NCI-H446 treated with DMSO at 0.1 percent for 48 hours (cell line): Measurements from ENCODE around the gene NBEAL2.

Experiments used
- DNase-seq: peaks from one replicate; lab custom pipeline; 2025; lab: John Stamatoyannopoulos, UW

NBEAL2 gene

DNA sequence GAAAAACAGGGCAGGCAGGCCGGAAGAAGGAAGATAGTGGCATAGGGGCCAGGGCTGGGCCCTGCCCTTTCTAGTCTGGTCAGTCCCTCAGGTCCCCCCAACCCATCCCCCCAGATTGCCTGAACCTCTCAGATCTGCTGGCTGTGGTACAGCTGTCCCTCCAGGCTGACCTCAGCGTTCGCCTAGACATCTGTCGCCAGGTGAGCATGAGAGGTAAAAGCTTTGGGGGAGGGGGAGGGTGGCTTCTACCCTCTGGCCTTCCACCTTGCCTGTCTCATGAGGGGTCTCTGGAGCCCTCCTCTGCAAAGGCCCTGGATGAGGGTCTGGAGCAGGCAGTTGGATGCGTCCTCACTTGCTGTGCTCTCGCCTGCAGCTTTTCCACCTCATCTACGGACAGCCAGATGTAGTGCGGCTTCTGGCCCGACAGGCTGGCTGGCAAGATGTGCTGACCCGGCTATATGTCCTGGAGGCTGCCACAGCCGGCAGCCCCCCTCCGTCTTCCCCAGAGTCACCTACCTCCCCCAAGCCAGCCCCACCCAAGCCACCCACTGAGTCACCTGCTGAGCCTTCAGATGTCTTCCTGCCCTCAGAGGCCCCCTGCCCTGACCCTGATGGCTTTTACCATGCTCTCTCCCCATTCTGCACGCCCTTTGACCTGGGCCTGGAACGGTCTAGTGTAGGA lies 20.2 kb downstream of the NBEAL2 start:
- no peak for DNase-seq

DNA sequence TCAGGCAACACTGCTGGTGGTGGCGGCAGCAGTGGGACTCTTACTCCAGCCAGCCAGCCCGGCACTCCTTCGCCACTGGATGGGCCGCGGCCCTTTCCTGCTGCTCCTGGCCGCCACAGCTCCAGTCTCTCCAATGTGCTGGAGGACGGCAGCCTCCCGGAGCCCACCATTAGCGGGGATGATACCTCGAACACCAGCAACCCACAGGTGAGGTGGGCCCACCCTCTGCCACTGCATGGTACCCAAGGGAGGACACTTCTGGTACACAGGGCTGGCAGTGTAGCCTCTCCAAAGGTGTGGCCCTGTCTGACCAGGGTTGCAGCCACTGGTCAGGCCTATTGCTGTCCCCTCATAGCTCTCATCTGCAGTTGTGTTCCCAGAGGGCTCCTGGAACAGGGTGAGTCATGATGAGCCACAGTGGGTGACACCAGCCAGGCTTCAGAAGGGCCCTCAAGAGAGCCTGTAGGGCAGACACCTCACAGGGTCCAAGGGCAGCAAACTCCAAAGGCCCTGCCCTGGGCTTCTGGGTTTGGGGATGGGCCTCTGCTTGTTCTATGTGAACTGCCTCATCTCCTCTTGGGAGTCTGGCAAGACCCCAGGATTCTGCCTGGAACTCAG lies 20.8 kb downstream of the NBEAL2 start:
- no peak for DNase-seq

DNA sequence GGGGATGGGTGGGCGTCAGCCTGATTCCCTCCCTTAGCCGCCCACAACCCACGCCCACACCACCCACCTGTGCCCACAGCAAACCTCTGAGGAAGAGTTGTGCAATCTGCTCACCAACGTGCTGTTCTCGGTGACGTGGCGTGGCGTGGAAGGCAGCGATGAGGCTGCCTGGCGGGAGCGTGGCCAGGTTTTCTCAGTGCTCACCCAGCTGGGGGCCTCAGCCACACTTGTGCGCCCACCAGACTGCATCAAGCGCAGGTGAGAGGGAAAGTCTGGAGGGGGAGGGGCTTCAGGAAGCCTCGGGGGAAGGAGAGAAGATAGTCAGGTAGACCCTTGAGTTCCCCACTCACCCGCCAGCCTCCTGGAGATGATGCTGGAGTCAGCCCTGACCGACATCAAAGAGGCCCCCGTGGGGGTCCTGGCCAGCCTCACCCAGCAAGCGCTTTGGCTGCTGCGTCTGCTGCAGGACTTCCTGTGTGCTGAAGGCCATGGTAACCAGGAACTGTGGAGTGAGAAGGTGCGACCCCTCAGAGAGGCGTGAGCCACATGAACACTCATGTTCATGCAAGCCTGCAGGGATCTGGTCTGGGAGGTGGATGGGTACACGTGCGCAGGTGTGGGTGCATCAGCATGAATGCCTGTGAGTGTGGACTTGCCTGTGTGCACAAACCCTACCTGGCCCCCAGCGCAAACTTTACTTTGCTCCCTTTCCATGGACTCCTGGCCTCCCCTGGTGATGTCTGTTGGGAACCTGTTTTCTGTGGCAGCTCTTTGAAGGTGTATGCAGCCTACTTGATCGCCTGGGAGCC lies 21.7 kb downstream of the NBEAL2 start:
- no peak for DNase-seq

DNA sequence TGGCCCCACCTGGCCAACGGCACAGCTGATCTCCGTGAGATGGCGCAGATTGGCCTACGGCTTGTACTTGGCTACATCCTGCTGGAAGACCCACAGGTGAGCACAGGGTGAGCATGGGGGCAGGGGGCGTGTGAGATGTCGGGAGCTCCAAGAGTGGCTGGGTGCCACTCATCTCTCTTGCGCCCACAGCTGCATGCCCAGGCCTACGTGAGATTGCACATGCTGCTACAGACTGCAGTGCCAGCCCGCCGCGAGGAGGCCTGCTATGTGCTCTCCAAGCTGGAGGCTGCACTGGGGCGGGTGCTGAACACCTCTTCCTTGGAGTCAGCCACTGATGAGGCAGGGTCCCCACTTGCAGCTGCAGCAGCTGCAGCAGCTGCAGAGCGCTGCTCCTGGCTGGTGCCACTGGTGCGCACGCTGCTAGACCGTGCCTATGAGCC lies 22.3 kb downstream of the NBEAL2 start:
- DNase-seq: no peak

DNA sequence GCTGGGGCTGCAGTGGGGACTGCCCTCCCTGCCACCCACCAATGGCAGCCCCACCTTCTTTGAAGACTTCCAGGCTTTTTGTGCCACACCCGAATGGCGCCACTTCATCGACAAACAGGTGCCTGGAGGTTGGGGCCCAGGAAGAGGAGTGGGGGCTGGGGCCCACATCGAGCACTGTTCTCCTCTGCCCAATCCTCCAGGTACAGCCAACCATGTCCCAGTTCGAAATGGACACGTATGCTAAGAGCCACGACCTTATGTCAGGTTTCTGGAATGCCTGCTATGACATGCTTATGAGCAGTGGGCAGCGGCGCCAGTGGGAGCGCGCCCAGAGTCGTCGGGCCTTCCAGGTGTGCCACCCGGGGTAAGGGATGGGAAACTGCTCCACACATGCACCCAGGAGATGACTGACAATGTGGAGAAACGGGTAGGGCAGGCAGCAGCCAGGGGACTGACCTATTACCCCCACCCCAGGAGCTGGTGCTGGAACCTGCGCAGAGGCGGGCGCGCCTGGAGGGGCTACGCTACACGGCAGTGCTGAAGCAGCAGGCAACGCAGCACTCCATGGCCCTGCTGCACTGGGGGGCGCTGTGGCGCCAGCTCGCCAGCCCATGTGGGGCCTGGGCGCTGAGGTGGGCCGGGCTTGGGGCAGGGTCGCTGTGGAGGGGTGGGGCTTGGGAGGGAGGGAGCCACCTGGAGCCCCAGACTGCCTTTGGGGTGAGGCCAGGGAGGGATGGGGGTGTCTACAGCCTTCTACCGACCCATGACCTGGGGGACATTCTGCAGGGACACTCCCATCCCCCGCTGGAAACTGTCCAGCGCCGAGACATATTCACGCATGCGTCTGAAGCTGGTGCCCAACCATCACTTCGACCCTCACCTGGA lies 22.9 kb downstream of the NBEAL2 start:
- no peak for DNase-seq

DNA sequence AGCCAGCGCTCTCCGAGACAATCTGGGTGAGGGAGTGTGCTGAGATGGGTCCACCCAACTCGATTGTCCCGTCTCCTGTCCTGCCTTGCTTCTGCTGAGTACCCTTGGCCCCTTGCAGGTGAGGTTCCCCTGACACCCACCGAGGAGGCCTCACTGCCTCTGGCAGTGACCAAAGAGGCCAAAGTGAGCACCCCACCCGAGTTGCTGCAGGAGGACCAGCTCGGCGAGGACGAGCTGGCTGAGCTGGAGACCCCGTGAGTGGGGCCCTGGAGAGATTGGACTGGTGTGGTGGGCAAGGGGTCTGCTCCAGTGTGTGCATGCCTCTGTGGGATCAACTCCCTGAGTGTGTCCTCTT lies 23.6 kb downstream of the NBEAL2 start:
- no peak for DNase-seq

DNA sequence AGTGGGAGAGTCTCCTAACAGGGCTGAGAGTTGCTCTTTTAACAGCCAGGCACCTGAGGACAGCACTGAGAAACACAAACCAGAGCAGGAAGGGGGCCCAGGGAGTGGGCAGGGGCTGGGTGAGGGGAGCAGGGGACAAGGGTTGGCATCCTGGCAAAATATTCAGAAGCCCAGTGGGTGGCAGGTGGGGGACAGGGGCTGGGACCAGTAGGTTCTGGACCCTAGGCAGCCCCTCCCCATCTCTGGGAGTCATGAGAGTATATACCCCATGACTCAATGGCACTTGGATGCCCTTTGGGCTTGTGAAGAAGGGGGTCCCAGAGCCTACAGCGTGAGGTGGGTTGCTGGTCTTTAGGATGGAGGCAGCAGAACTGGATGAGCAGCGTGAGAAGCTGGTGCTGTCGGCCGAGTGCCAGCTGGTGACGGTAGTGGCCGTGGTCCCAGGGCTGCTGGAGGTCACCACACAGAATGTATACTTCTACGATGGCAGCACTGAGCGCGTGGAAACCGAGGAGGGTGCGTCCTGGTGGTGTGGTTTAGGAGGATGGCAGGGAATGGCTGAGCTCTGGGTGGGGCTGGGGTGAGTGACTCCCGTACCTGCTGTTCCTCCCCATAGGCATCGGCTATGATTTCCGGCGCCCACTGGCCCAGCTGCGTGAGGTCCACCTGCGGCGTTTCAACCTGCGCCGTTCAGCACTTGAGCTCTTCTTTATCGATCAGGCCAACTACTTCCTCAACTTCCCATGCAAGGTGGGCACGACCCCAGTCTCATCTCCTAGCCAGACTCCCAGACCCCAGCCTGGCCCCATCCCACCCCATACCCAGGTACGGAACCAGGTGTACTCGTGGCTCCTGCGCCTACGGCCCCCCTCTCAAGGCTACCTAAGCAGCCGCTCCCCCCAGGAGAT lies 24.2 kb downstream of the NBEAL2 start:
- DNase-seq: no peak

DNA sequence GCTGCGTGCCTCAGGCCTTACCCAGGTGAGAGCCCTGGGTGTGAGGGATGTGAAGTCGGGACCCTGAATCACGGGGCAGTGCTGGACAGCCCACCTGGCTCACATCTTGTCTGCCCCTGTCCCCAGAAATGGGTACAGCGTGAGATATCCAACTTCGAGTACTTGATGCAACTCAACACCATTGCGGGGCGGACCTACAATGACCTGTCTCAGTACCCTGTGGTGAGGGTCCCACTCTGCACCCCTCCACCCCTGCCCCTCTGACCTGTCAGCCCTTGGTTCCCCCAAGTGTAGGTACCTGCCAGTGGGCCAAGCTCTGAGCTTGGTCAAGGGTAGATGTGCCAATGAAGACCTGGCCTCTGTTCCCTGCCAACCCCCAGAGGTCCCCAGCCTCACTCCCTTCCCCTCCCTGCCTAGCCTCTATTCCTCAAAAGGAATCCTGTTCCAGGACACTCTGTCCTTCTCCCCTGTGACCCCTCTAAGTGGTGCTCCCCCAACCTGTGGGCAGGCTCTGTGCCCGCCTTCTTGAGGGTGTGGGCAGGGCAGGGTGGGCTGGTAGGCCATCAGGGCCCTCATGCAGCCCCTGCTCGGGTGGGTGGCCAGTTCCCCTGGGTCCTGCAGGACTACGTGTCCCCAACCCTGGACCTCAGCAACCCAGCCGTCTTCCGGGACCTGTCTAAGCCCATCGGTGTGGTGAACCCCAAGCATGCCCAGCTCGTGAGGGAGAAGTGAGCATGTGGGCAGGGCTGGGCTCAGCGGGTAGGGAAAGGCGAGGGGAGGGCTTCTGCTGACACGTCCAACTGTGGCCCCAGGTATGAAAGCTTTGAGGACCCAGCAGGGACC lies 25.1 kb downstream of the NBEAL2 start:
- DNase-seq: no peak

DNA sequence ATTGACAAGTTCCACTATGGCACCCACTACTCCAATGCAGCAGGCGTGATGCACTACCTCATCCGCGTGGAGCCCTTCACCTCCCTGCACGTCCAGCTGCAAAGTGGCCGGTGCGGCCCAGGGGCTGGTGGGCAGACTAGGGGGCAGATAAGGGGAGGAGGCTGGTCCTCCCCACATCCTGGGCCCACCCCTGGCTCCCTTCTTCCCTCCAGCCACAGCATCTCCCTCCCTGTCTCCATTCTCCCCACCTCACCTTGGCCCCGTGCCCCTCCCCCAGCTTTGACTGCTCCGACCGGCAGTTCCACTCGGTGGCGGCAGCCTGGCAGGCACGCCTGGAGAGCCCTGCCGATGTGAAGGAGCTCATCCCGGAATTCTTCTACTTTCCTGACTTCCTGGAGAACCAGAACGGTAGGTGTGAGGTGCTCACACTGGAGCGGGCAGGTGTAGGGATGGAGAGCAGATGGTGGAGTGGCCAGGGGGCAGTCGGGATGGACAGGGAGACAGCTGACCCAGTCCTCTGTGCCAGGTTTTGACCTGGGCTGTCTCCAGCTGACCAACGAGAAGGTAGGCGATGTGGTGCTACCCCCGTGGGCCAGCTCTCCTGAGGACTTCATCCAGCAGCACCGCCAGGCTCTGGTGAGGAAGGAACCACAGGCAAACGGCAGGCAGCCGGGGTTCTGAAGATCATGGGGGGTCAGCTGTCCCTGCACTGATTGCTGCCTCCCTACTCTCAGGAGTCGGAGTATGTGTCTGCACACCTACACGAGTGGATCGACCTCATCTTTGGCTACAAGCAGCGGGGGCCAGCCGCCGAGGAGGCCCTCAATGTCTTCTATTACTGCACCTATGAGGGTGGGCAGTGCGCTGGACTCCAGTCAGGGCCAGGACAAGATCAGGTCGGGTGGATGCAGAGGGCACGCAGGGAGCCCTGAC lies 26.0 kb downstream of the NBEAL2 start:
- DNase-seq: no peak

DNA sequence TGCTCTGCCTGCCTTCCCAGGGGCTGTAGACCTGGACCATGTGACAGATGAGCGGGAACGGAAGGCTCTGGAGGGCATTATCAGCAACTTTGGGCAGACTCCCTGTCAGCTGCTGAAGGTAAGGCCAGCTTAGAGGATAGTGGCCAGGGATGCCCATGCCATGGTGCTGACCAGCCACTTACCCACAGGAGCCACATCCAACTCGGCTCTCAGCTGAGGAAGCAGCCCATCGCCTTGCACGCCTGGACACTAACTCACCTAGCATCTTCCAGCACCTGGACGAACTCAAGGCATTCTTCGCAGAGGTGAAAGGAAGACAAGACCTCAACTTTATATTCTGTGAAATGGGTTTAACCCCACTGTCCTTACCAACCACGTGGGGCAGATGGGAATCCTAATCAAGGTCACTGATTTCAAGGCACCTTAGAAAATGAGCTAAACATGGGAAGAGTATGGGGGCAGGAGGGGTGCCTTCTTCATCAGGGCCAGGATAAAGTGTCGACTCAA lies 26.7 kb downstream of the NBEAL2 start:
- no peak for DNase-seq

DNA sequence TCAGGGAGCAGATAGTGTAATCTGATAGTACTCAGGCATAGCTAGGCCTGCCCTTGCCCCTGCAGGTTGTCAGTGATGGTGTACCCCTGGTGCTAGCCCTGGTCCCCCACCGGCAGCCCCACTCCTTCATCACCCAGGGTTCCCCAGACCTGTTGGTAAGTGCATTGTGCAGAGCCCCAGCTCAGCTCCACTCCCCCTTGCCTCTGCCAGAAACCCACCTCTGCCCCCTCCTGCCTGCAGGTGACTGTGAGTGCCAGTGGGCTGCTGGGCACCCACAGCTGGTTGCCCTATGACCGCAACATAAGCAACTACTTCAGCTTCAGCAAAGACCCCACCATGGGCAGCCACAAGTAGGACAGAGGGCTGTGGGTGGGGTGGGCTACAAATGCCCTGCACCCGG lies 27.5 kb downstream of the NBEAL2 start:
- DNase-seq: no peak

DNA sequence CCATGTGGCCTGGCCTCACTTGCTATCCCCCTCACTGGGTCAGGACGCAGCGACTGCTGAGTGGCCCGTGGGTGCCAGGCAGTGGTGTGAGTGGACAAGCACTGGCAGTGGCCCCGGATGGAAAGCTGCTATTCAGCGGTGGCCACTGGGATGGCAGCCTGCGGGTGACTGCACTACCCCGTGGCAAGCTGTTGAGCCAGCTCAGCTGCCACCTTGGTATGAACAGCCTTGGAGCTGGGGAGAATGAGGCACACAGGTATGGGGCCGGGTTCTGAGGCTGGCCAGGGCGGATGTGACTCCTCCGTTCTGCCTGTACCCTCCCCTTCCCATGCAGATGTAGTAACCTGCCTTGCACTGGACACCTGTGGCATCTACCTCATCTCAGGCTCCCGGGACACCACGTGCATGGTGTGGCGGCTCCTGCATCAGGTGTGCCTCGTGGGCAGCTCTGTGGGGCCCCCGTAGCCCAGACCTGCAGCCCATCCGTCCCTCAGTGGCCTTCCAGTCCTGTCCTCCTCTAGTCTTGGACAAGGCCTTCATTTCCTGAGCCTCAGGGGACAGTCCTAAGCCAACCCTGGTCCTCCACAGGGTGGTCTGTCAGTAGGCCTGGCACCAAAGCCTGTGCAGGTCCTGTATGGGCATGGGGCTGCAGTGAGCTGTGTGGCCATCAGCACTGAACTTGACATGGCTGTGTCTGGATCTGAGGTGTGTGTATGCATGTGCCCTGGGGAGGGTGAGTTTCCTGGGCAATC lies 28.2 kb downstream of the NBEAL2 start:
- no peak for DNase-seq

DNA sequence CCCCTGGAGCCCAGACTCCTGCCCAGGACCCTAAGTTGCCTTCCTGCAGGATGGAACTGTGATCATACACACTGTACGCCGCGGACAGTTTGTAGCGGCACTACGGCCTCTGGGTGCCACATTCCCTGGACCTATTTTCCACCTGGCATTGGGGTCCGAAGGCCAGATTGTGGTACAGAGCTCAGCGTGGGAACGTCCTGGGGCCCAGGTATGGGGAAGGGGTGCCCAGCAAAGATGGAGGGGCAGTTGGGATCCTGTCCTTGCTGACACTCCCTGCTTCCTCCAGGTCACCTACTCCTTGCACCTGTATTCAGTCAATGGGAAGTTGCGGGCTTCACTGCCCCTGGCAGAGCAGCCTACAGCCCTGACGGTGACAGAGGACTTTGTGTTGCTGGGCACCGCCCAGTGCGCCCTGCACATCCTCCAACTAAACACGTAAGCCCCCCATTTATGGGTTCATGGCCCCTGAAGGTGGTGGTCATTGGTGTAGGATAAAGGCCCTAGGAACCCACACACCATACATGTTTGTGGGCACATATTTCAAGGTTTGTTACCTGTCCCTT lies 28.8 kb downstream of the NBEAL2 start:
- DNase-seq: no peak

DNA sequence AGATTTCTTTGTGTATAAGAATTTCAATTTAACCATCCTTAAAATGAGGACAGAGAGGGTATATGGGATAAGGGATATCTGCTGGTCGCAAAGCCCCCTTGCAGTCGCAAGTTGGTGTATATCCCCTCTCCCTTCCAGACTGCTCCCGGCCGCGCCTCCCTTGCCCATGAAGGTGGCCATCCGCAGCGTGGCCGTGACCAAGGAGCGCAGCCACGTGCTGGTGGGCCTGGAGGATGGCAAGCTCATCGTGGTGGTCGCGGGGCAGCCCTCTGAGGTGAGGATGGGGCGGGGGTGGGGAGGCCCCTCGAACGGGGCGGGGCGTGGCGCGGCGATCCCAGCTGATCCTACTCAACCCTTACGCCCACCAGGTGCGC lies 29.4 kb downstream of the NBEAL2 start:
- DNase-seq: no peak

DNA sequence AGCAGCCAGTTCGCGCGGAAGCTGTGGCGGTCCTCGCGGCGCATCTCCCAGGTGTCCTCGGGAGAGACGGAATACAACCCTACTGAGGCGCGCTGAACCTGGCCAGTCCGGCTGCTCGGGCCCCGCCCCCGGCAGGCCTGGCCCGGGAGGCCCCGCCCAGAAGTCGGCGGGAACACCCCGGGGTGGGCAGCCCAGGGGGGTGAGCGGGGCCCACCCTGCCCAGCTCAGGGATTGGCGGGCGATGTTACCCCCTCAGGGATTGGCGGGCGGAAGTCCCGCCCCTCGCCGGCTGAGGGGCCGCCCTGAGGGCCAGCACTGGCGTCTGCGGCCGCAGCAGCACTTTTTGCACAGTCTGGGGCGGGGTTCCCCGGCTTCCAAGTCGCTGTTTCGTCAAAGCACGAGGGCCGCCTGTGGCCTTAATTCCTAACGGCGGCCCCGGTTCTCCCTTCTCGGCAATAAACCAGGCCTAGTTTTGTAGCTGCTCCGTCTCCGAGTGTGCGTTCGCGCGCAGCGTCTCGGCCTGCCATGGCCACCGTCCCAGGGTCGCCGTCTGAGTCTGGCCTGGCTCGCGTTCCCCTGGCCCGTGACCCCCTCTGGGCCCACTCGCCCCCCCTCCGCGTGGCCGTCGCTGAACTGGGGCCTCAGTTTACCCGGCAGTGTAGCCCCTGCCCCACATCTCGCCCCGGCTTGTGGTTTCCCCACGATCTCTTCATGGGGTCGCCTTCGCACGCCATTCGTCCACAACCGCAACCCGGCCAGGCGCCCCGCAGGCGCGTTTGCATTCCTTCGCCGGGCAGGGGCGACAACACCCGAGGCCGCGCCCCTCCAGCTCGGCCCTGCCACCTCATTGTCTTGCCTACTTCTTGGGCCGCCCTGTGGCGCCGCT lies 30.0 kb downstream of the NBEAL2 start:
- DNase-seq: no peak

DNA sequence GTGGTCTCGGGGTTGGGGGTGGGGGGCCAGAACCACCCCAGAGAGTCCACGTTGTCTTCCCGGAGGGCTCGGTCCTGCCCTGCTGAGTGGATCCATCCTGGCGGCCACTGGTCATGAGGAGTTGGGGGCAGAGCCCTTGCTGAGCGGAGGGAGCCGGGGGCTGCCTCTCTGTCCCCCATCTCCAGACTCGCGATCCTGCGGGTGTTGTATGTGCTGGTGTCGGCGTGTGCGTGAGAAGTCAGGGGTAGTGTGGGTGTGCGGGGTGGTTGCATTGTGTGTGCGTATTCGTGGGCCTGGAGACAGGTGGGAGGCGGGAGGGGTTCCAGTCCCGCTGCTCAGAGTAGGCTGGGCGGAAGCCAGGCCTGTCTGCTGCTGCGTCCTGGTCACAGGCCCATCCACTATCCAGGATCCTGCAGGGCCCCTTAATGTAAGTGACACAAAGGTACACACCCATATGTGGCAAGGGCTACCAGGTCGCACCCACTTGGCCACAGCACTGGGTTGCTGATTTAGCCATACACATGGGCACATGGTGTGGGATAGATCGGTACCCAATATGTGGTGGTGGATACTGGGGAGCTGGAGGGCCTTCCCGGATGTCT lies 30.7 kb downstream of the NBEAL2 start:
- no peak for DNase-seq
